GM06990 (cell line): ENCODE results near the gene POLR2J.

Experiments
- DNase-seq: peaks from one replicate; pipeline ENCODE4 v3.0.0-alpha.2; 2011; ENCODE audit not compliant: insufficient read length; ENCODE audit errors: extremely low read depth
- H3K27me3 ChIP-seq: replicated peaks from 2 replicates; pipeline ENCODE4 v1.6.0; 2011; ENCODE audit warnings: low read length; ENCODE audit not compliant: control insufficient read depth, insufficient read depth
- H3K36me3 ChIP-seq: 2 replicates; pipeline ENCODE4 v1.5.1; 2011; ENCODE audit warnings: low read length; ENCODE audit not compliant: control insufficient read depth, insufficient read depth
- H3K4me3 ChIP-seq: replicated peaks from 2 replicates; pipeline ENCODE4 v1.5.1; 2011; ENCODE audit warnings: low read depth, mild to moderate bottlenecking, control low read depth, low read length
- TF ChIP-seq, protein P1 (sequence below): IDR thresholded peaks from 2 replicates; pipeline ENCODE4 v1.5.1; 2011; ENCODE audit warnings: low read length, control low read depth, mild to moderate bottlenecking, inconsistent platforms; ENCODE audit not compliant: insufficient read depth, poor library complexity, severe bottlenecking

POLR2J gene

DNA sequence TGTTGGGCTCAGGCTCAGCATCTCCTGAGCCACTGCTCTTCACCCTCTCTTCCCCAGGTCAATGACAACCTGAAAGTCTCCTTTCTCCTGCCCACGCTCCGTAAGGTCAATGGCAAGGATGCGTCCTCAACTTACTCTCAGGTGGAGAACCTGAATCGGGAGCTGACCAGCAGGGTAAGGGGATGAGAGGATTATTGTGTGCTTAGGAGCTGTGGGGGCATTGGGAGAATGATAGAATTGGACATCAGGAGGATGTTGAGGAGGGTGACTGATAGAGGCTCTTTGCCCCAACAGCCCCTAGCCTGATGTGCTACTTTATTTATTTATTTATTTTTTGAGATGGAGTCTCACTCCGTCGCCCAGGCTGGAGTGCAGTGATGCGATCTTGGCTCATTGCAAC is 12.6 kb downstream of the POLR2J start:
- DNase-seq: no peak
- Histone ChIP-seq H3K36me3 (peaks cover 18% of the 10 kb centered on the region), H3K27me3 (no peaks in the 10 kb centered on the region), H3K4me3 (peak overlapping the region; percentile 85)
- TF ChIP-seq, protein P1, sequence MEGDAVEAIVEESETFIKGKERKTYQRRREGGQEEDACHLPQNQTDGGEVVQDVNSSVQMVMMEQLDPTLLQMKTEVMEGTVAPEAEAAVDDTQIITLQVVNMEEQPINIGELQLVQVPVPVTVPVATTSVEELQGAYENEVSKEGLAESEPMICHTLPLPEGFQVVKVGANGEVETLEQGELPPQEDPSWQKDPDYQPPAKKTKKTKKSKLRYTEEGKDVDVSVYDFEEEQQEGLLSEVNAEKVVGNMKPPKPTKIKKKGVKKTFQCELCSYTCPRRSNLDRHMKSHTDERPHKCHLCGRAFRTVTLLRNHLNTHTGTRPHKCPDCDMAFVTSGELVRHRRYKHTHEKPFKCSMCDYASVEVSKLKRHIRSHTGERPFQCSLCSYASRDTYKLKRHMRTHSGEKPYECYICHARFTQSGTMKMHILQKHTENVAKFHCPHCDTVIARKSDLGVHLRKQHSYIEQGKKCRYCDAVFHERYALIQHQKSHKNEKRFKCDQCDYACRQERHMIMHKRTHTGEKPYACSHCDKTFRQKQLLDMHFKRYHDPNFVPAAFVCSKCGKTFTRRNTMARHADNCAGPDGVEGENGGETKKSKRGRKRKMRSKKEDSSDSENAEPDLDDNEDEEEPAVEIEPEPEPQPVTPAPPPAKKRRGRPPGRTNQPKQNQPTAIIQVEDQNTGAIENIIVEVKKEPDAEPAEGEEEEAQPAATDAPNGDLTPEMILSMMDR: no peak

DNA sequence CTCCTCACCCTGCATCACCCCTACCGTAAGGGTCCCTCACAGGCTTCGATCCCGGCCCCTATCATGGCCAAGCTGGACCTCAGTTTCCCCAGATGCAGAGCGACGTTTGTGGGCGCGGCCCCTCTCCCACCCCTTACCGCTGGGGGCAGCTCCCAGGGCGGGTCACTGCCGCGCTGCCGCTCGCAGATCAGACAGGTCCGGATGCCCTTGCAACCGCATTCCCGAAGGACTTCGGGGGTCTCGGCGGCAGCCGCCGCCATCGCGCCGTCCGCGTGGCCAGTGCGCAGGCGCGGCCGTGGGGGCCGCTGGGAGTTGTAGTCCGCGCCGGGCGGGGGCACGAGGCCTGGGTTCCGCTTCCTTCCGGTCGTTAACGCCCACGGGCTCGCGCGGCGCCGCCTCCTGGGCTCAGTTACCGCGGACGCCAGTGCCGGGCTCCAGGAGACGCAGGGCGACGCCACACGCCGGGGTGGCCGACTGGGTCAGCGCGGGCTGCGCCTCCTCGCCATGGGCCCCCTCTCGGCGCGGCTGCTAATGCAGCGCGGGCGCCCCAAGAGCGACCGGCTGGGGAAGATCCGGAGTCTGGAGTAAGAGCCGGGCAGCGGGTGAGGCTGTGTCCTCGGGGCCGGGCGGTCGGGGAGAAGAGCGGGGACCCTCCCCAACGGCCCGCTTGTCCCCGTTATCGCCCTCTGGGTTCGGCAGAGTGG is 14.0 kb downstream of the POLR2J start, which contains the start of the genes ALKBH4 and LRWD1:
Gene ALKBH4, minus strand, starts transcription at position 287 of the 704 bp plus-strand sequence. Its CDS starts 27 bp downstream, at position 260.
Gene LRWD1, plus strand, starts transcription at position 408 of the 704 bp plus-strand sequence. Its CDS starts 97 bp downstream, at position 505.
- H3K27me3 ChIP-seq: no peaks in the 10 kb centered on the region
- TF ChIP-seq, protein P1: no peak
- DNase-seq: peak; percentile 98

DNA sequence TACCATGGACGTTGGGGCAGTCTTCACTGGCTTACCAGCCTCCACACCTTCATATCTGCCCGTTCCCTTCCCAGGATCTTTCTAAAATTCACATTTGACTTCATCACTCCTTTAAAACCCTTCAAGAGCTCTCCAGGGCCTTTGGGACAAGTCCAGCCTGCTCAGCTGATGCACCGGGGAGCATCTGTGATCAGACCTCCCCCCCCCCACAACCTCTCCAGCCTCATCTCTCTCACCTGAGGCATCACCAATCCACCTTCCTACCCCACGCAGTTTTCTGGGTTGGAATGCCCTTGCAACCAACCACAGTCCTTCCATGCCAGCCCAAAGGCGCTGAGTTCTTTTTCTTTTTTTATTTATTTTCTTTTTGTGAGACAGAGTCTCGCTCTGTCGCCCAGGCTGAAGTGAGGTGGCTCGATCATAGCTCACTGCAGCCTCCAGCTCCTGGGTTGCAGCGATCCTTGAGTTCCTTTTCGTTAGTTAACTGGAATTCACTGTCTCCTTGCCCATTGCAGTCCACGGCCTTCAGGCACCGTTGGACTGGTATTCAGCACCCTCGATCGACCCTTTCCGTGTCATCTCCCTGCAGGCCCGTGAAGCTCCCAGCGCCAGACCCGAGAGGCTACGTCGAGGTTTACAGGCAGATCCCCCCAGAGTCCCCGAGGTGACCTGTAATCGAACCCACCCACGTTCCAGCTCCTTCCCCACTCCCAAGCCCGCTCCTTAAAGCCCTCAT is 14.7 kb downstream of the POLR2J start:
- DNase-seq: no peak
- H3K27me3 ChIP-seq: no peaks in the 10 kb centered on the region
- TF ChIP-seq, protein P1: no peak
- peaks cover 16% of the 10 kb centered on the region for H3K36me3 ChIP-seq
- peak overlapping the region; percentile 85 for H3K4me3 ChIP-seq

More for the DNA sequence above, 14.0 kb downstream of the POLR2J start, which contains the start of the genes ALKBH4 and LRWD1:
- Histone ChIP-seq H3K4me3 (peak within 1 kb of the TSS; percentile 85), H3K36me3 (peaks cover 12% of the 10 kb centered on the region)

DNA sequence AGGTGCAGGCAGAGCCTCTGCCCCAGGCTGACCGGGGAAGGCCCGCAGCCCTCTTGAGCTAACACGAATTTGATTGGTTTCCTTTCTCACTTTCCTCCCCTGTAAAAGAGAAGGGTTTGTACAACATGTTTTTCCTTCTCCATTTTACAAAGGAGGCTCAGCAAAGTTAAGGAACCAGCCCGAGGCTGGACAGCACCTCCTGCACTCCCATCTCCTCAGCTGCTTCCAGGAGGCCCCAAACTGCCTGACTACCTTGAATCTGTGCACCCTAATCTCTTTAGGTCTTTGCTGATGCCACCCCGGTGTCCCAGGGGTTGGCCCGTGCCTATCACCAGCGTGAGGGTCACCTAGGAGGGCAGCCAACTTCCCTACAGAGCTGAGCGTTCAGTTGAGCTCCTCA is 18.3 kb downstream of the POLR2J start:
- DNase-seq: no peak
- H3K4me3 ChIP-seq: no peak overlapping the region
- peaks cover 9% of the 10 kb centered on the region for H3K36me3 ChIP-seq
- H3K27me3 ChIP-seq: no peaks in the 10 kb centered on the region
- TF ChIP-seq, protein P1: no peak

DNA sequence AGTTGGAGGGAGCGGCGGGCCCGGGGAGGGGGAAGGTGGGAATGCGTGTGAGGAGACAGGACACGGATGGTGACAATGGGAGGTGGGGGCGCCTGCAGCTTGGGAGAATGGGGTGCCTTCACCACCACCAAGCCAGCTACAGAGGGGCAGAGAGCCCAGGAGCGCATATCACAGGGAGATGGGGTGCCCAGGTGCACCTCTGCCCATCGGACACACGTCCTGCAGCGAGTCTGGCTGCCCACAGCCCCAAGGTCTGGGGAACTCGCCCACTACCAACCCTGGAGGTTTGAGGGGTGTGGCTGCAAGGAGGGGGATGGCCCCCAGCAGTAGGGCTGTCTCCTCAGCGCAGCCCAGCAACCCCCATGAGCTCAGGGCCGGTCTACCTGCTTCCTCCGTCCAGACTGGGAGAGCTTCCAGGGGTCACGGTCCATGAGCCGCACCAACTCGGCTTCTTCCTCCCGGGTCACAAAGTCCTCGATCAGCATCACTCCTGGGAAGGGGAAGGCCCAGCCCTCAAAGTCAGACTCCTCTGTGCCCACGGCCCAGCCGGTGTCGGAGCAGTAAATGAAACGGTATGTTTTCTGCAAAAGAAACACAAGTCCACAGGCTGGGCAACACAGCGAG is 19.4 kb downstream of the POLR2J start:
- TF ChIP-seq, protein P1: no peak
- Histone ChIP-seq H3K27me3 (no peaks in the 10 kb centered on the region), H3K4me3 (no peak overlapping the region), H3K36me3 (peaks cover 9% of the 10 kb centered on the region)
- DNase-seq: no peak
